Measurements from ENCODE around the gene TANGO6.

The TANGO6 gene

DNA sequence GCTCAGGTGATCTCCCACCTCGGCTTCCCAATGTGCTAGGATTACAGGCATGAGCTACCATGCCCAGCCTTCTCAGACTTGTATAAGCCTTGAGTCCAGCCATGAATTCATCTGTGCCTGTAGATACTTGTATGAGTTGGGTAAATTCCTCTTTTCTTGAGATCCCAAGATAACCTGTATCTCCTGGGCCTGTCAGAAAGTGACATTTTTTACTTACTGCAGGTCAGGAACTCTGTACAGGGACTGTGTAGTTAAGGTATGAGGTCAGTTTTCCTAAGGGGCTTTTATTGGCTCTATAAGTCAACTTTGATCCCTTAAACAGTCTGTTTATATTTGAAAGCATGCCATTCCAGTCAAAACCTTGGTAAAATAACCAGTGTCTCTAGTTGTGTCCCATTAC, 155.8 kb downstream of the TANGO6 start:
- CTCF ChIA-PET: interaction anchor here (1.9 kb wide), 1 partner anchor 9 kb away, joined by 4 read pairs; no protein-coding TSS in a partner anchor
- POLR2A ChIA-PET: no interaction called here

DNA sequence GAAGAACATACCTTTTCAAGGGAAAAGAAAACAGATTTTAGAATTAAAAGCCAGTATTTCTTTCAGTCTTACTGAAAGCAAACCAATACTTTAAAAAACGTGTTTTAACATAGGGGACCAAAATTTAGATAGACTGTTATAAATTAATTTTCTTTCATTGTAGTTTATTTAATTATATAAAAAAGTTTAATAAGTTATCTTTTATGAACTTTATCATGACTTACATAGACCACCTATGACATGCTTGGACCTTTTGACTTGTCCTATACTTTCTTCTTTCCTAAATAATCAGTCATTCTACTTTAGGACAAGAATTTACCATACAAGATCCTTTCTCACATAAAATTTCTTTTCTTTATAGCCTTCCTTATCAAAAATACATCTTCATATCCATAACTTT, 160.2 kb downstream of the TANGO6 start:
- ChIA-PET POLR2A (no interaction called here), CTCF (interaction anchor here (1.0 to 1.4 kb wide), 2 partner anchors 25 to 54 kb away, joined by 3 to 4 read pairs; no protein-coding TSS in a partner anchor)
- TF ChIP-seq CTCF (IDR thresholded peaks at IDR 0.05; ENCODE audit: control extremely low read depth, extremely low read depth, low read depth, missing control alignments): no peak
- DNase-seq (ENCODE audit: extremely low spot score): no peak

More for the DNA sequence above, 155.8 kb downstream of the TANGO6 start:
- DNase-seq (ENCODE audit: extremely low spot score): no peak
- TF ChIP-seq CTCF (IDR thresholded peaks at IDR 0.05; ENCODE audit: control extremely low read depth, extremely low read depth, low read depth, missing control alignments): no peak

GRCh38 chr16:69005641-69006355, 162.5 kb downstream of the TANGO6 start:
- ChIA-PET CTCF (interaction anchor here (1.1 kb wide), 1 partner anchor 107 kb away, joined by 3 read pairs; no protein-coding TSS in a partner anchor), POLR2A (no interaction called here)
- no peak for TF ChIP-seq CTCF (IDR thresholded peaks at IDR 0.05; ENCODE audit: control extremely low read depth, extremely low read depth, low read depth, missing control alignments)
- DNase-seq (ENCODE audit: extremely low spot score): no peak

- DNase-seq (ENCODE audit: extremely low spot score): no peak
- POLR2A ChIA-PET: no interaction called here
- TF ChIP-seq CTCF (IDR thresholded peaks at IDR 0.05; ENCODE audit: control extremely low read depth, extremely low read depth, low read depth, missing control alignments): no peak
- CTCF ChIA-PET: interaction anchor here (1.6 kb wide), 1 partner anchor 14 kb away, joined by 5 read pairs; no protein-coding TSS in a partner anchor
These were observed 169.6 kb downstream of the TANGO6 start for GRCh38 chr16:69012906-69013305.

DNA sequence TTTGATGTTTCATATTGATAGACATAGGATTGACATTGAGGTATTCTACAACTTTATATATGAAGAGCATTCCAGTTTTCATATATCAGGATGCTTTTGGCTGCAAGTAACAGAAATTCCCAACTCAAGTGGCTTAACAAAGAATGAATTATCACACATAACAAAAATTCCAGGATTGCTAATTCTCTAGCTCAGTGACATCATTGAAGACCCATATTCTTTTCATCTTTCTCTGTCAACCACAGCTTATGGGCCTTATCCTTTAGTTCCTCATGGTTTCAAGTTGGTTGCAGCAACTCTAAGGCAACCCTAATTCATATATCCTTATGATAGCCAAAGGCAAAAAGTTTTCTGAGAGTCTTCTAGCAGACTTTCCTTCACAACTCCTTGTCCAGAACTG, 170.7 kb downstream of the TANGO6 start:
- ChIA-PET POLR2A (no interaction called here), CTCF (no interaction called here)
- DNase-seq (ENCODE audit: extremely low spot score): no peak
- no peak for TF ChIP-seq CTCF (IDR thresholded peaks at IDR 0.05; ENCODE audit: control extremely low read depth, extremely low read depth, low read depth, missing control alignments)

- no peak for DNase-seq (ENCODE audit: extremely low spot score)
- ChIA-PET CTCF (no interaction called here), POLR2A (no interaction called here)
- no peak for TF ChIP-seq CTCF (IDR thresholded peaks at IDR 0.05; ENCODE audit: control extremely low read depth, extremely low read depth, low read depth, missing control alignments)
These were observed 171.5 kb downstream of the TANGO6 start for GRCh38 chr16:69014811-69015210.
